ENCODE results near the gene CREB5.

GRCh38 chr7:28726555-28726954 lies 314.2 kb downstream of the CREB5 start:
- TF ChIP-seq TAF1 (IDR thresholded peaks at IDR 0.05; ENCODE audit: borderline replicate concordance, insufficient read depth, low read length) (no peak), POLR2AphosphoS5 (IDR thresholded peaks at IDR 0.05; ENCODE audit: low read depth, low read length) (no peak), REST (IDR thresholded peaks at IDR 0.05; ENCODE audit: insufficient read depth in 1 of 2, low read depth in 2 of 2, low read length in 2 of 2) (no peak), SIN3A (IDR thresholded peaks at IDR 0.05; ENCODE audit: borderline replicate concordance, insufficient read depth, low read length) (no peak)
